HG03159 (cell line): ENCODE results near the gene EBLN2.
"Not testable (repeated sequence)": the region's sequence is repeated elsewhere in the genome, so short reads cannot be mapped to it uniquely, and the experiment has no call there.

Experiments used
- ATAC-seq: cut with Tn5 transposase; IDR thresholded peaks from one replicate; pipeline ENCODE4 v1.9.1; 2021; ENCODE audit warnings: mild to moderate bottlenecking, moderate library complexity; ENCODE audit not compliant: unreplicated experiment

Gene EBLN2

DNA sequence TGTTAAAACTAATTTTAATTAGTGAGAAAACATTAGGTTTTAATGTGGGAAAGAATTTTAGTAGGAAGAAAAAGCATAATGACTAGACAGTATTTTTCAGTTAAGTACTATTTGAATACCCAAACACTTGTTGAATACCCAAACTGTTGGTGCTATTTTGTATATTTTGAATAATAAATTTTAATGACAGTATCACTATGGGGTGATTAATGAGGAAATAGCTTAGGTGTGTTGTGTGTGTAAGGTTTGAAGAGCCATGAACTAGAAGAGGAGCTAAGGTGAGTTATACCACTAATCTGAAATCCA, 4.7 kb upstream of the EBLN2 start:
- ATAC-seq, result no peak

DNA sequence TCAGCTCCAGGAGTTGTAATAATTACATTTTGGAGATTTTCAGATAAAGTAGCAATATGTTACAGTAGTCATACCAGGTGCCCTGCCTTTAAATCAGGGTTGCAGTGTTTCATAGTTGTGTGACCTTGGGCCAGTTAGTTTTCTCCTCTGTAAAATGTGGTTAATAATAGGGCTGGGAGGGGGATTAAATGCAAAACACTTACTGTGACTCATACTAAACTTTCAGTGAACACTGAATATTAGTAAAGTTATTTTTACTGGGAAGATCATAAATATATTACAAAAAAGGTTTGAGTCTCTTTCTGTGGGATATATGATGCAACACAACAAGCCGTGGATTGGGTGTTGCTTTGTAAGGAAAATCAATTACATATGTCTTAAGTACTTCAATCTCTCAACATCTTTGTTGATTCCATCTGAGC, 1.1 kb upstream of the EBLN2 start:
- ATAC-seq, result no peak

DNA sequence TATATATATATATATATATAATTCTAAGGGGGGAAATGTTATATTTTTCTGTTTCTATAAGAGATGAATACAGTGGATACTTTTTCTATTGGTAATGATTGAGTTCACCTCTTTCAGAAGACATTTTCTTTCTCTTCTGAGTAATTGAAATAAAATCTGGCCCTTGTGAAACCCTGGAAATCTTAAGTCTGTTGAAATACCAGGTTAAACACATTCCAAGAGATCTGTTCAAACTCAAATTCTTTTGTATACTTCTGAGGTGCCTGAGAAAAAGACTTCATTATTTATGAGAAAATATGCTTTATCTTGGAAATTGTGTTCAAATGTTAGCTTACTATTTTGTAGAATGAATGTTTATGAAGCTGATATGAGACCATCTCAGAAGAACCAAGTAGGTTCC, 4.8 kb downstream of the EBLN2 start:
- not testable (repeated sequence) for ATAC-seq

DNA sequence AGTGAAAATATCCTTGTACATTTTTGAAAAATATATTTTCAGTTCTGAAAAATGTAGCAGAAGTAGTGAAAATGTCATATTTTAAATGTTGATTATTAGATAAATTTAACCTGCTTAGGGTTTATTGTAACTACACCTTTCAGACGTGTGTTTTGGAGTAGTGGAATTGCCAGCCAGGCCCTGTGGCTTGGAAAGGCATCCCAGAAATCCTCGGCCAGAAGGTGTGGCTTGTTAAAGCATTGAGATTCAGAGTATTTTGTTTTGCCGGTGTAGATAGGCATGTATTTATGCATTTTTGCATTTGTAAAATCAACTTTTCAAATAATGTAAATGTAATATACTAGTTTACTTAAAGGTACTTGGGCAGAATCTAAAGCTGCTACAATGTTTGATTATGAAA, 7.0 kb downstream of the EBLN2 start:
- no peak for ATAC-seq

DNA sequence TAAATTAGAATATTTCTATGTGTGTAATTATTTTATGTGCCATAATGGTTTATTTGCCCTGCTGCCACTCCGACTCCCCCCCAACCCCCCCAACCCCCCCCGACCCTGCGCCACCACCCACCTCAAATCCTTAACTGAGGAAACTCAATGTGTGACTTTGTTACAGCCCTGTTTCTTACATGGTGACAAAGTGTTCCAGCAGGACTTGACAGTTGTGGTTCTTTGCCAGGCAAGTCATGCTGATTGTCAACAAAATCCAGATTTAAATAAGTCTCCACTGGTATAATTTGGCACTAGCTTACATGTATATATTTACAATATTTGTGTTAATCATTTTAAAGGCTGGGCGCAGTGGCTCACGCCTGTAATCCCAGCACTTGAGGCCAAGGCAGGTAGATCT, 7.7 kb downstream of the EBLN2 start:
- no peak for ATAC-seq

DNA sequence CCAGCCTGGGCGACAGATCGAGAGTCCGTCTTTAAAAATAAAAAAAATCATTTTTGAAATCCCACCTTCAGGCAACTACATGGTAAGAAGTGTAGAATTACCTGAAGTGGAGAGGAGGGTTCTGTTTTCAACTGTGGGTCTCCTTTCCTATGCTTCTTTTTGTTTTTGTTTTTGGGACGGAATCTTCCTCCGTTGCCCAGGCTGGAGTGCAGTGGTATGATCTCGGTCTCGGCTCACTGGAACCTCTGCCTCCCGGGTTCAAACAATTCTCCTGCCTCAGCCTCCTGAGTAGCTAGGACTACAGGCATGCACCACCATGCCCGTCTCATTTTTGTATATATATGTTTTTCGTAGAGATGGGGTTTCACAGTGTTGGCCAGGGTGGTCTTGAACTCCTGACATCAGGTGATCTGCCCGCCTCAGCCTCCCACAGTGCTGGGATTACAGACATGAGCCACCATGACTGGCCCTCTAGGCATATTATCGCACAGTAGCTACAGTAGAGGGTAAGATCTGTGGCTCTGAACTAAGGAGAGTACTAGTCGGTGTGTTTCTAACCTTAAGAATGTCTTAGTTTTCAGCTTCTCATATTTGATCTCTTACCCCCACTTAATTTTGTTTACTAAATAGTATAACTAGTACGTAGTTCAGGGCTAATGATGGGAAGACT, 8.5 kb downstream of the EBLN2 start:
- ATAC-seq, result no peak

DNA sequence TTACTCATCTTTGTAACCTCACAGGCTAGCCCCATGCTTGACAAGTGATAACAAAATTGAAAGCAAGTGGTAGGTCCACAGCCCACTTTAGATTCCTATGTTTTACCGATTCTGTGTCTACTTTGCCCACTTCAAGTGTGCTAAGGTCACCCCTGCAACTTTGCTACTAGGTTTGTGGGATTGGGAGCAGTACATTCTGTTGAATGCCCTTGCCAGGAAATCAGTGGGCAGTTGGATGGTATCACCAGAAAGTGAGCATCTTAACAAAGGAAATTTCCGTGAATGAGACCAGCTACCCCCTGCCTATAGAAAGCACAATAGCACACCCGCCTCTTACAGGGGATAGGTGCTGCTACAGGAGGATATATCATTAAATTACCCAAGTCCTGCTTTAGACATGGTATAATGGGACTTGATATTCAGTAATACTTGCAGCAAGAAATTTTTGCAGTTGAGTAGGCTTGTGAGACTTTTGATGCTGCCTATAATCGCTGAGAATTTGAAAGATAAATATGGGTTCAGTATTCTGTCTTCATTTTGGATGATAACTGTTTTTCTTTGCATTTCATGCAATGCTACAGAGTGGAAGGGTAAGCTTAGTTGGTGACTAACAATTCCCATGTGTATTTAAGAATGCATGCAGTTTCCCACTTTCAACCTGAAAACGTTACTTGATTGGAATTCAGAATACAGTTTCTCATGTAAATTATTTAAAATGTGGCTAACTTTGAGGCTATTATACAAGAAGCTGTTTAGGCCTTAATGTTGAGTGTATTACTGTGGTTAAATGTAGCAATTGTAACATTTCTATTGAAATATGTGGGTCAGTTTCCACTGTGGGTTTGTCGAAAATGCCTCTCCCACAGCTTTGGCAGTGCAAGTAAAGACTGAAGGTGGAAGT, 9.5 kb downstream of the EBLN2 start:
- no peak for ATAC-seq

DNA sequence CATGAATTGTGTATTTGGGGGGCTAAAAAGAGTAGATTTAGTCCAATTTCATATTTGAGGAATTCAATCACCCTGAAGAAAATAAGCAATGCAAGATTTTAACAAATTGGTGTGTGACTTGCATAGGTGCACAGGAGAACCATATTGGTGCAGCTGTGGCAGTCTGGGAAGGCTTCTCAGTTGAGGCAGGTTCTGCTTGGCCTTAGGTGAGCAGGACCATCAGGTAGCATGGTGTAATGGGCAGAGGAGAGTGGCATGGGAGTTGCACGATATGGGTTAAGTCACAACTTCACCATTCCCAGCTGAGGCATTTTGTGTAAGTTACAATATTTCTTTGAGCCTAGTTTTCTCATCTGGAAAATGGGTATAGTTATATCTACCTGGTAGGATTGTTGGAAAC, 10.5 kb downstream of the EBLN2 start:
- ATAC-seq, result no peak

DNA sequence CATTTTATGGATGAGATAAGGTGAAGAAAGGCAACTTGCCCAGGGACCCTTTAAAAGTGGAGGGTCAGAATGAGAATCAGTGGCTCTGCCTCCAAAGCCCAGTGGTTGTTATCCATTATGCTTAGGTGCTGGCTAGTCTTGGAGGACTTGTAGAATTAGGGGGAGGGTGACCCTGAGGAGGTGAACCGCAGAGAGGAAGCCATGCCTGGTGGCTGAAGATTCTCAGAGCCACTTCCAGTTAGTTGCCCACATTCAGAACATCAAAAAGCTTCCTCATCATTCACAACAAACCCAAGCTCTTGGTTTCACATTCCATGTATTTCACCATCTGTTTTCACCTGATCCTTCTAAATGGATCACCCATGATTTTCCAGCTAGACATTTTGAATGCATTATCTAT, 11.2 kb downstream of the EBLN2 start:
- ATAC-seq, result no peak

DNA sequence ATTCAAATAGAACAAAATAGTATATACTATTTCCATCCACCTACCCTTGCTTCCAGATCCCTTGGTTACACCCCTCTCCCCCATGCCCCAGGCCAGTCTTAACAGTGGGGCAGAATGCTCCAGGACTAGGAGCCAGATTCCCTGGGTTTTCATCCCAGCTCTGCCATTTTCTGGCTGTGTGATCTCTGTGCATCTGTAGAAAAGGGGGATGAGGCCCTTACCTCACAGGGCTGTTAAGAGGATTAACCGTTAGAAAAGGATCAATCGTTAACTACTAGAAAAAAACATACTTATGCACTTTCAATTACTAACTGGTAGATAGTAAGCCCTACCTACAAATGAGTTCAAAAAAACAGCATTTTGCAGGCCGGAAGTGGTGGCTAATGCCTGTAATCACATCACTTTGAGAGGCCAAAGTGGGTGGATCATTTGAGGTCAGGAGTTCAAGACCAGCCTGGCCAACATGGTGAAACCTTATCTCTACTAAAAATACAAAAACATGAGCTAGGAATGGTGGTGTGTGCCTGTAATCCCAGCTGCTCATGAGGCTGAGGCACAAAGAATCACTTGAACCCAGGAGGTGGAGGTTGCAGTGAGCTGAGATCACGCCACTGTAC, 11.7 kb downstream of the EBLN2 start:
- ATAC-seq, result no peak

DNA sequence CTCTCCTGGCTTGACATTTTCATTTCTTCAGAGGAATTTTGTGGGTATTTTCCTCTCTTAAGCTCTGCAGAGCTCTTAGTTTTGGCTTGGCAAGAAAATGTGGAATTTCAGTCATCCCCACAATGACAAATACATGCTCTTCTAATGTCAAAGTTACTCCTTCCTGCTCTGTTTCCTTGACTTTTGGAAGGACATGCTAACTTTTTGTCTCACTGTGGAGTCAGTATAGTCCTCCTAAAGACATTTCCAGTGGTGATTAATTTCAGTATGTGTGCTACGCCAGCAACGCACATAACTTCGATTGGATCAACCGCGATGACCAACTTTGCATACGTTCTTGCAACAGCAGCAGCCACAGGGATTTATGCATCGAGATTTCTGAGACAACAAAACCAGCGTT, 13.3 kb downstream of the EBLN2 start:
- ATAC-seq, result no peak

DNA sequence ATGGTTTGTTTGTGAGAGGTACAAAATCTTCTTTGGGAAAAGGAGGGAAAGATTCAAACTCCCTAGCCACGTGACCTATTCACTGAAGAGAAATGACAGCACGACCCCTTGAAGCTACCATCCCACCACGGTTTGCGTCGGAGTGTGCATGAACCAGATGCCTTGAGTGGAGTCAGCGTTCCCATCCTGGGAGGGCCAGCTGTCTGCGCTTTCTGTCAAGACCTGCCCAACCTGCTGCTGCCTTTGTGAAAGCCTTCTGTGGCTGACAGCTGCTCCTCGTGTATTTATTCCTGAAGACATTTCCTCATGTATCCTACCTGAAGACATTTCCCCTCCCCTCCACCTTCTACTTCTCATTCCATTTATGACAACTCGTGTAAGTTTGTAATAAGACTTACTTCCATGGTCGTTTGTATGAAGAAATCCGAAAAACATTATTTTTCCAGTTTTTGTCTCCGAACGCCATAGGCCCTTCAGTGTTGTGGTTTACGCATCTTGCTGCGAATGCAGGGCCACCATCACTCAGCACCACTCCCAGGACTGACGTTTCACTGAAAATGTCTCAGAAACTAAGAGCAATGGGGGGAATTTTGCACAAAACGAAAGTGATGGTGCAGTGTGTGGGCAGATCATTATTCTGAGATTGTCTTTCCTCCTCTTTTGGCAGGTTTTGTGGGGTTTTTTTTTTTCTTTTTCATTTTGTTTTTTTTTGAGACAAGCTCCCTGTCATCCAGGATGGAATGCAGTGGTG, 18.9 kb downstream of the EBLN2 start:
- no peak for ATAC-seq

DNA sequence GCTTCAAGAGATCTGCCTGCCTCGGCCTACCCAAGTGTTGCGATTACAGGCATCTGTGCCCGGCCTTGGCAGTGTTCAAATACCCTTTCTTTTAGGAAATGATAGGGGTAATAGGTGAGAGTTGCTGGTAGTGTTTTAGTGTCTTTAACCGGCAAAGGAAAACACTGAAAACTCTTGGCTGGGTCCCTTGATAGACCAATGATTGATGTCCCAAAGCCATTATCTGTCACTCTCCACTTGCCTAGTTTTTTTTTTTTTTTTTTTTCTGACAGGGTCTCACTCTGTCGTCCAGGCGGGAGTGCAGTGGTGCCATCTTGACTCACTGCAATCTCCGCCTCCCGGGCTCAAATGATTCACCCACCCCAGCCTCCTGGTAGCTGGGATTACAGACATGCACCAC, 19.7 kb downstream of the EBLN2 start:
- no peak for ATAC-seq

DNA sequence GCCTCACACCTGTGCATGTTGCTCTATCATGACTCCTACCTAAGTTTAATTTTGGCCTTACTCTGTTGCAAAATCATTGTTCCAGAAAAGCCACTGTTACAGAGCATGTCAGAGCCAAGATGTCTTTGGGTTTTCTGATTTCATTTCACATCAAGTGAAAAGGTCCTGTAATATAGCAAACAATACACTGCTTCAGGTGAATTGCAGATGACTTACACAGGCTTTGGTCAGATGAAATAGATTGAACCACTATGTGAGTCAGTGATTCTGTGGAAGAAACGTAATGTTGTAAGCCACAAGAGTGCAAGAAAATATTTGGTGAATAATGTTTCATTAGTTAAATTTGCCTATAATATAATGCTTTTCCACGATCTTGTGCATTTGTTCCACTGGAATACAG, 22.7 kb downstream of the EBLN2 start:
- no peak for ATAC-seq

DNA sequence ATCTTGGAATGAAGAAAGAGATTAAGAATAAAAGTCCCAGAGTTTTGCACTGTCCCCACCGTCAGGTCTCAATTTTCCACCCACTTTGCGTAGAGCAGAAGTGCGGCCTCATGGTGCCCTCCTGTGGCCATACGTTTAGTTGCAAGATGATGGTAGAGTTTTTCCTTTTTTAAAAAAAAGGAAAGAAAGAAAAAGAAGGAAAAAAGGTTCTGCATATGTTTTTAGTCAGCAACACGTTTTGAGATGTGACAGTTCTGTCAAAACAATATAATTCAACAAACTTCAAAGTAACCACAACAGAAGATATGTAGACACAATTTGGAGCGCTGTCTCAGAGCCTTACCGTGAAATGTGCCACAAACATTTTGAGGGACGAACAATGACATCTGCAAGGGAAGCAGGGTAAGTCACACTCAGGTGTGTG, 24.6 kb downstream of the EBLN2 start:
- ATAC-seq, result no peak

DNA sequence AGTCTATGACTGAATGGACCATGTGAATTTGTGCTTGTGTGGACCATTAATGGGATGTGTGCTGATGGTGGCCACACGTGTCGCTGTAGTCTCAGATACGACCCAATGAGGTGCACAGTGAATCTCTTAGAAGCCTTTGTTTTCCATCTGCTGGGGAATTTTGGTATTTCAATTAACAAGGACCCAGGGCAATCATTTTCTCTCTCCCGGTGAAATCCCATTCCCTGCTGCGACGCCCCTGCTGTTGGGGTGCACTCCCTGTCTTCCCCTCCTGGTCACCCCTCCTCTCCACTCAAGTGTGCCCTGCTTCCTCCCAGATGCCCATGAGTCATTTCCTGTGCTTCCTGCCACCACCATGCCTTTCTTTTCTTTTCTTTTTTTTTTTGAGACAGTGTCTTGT, 32.7 kb downstream of the EBLN2 start:
- ATAC-seq, result no peak

DNA sequence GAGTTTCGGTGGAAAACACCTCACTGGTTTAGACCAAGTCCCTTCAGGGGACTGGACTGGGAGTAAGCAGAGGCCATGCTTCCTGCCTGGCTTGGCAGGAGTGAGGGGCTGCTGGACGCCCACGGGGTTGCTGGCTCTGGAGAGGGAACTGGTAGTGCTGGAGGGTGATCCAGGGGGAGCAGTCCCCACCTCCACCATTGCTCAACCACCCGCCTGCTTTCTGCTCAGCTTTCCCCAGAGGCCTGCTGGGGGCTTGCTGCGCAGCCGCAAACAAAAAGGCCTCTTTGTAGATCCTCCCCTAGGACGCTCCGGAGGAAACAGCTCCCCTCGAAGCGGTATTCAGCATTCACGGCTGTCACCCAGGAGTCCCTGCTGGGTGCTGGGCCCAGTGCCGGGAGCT, 33.5 kb downstream of the EBLN2 start:
- no peak for ATAC-seq

DNA sequence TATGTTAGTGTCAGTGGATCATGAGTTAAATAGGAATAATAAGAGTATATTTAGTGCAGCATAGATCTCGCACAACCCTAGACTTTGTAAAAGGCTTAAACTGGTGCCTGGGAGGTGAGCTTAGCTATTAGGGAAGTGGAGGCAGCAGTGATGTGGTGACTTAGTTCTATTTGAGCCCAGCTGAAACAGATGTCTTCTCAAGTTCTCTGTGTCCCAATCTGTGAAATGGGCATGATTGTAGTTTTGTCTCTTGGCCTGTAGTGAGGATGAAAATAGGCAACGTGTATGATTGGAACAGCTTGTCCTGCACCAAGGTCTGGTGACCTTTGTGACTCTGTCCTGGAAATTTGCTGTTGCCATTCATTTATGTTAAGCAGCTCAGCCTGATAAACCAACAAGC, 34.7 kb downstream of the EBLN2 start:
- ATAC-seq, result no peak

DNA sequence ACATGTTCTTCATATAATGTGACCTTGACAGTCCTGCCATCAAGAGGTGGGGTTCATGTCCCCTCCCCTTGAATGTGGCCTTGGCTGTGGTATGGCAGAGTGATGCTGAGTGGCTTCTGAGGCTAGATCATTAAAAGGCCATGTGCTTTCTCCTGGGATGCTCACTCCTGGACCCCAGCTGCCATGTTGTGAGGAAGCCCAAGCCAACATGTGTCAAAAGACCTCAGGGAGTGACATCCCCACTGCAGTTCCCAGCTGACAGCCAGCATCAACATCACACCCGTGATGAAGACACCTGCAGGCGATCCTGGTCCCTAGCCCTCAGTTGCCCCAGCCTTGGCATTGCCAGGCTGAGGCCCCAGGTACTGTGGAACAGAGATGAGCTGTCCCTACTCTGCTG, 36.6 kb downstream of the EBLN2 start:
- no peak for ATAC-seq

DNA sequence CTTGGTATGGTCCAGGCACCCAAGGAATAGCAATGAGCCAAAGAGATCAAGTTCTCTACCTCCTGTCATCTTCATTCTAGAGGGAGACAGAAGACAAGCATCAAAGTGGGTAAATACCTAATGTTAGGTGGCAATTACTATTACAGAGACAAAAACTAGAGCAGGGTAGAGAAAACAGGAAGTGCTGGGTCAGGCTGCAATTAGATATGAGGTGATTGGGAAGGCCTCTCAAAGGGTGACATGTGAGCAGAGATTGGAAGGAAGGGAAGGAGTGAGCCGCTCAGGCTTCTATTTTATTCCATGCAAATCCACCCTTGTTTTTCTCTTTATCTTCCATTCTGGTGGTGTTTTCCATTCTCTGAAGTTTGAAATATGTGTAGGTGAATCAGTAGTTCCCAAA, 37.4 kb downstream of the EBLN2 start:
- no peak for ATAC-seq

DNA sequence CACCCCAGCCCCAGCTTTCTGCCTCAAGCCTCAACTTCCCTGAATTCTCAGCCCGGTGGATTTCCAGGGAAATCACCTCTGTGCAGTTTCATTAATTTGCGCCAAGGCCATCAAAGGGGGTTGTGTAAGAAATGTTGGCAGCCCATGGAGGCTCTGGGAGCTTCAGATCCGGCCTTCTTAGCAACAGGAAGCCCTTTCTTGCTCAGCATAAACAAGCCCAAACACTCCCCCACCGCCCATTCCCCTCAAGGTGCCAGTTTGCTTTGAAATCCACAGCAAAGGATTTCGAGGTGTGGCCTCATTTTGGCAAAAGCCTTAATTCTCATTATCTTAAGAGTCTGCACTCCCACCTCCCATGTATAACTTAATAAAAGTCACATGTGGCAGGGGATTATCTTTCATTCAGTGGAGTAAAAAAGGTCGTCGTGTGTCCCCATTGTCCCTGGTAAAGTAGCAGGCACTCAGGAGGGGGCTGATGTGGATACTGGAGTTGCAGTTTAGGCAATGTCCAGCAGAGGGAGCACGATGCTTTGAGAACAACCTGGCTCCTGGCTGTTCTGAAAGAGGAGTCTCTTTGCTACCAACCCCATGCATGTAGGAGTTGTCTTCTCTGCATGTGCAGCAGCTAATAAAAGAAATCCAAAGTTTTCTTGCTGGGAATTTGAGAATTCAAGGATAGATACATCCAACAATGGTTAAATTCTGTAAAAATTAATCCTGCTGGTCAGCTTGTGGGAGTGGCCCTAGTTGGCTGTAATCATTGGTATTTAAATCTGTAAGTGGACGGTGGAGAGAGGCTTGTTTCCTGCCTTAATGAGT, 39.5 kb downstream of the EBLN2 start:
- peak; percentile 93 for ATAC-seq
